IPS-11a (cell line): Measurements from ENCODE around the gene CCDC85A.

Experiments
- H3K4me3 ChIP-seq: one replicate; pipeline ENCODE4 v1.5.1; 2013; ENCODE audit warnings: low read depth, low read length, control low read depth

The CCDC85A gene

GRCh38 chr2:56234241-56234640 is 50.5 kb downstream of the CCDC85A start:
- no peak overlapping the region for H3K4me3 ChIP-seq

- no peak overlapping the region for H3K4me3 ChIP-seq
Measured at GRCh38 chr2:56239030-56239429, 55.2 kb downstream of the CCDC85A start.

- H3K4me3 ChIP-seq, result no peak overlapping the region
Measured at GRCh38 chr2:56239437-56239836, 55.6 kb downstream of the CCDC85A start.

- no peak overlapping the region for H3K4me3 ChIP-seq
Measured at GRCh38 chr2:56240210-56240609, 56.4 kb downstream of the CCDC85A start.

- no peak overlapping the region for H3K4me3 ChIP-seq
Measured at GRCh38 chr2:56244506-56244905, 60.7 kb downstream of the CCDC85A start.

- no peak overlapping the region for H3K4me3 ChIP-seq
Measured at GRCh38 chr2:56244911-56245530, 61.2 kb downstream of the CCDC85A start.

GRCh38 chr2:56248965-56249742 is 65.4 kb downstream of the CCDC85A start:
- H3K4me3 ChIP-seq, result no peak overlapping the region

- H3K4me3 ChIP-seq, result no peak overlapping the region
Measured at GRCh38 chr2:56250153-56250729, 66.5 kb downstream of the CCDC85A start.

GRCh38 chr2:56260415-56260814 is 76.6 kb downstream of the CCDC85A start:
- H3K4me3 ChIP-seq, result no peak overlapping the region

GRCh38 chr2:56262241-56262640 is 78.5 kb downstream of the CCDC85A start:
- H3K4me3 ChIP-seq, result no peak overlapping the region

- H3K4me3 ChIP-seq, result no peak overlapping the region
Measured at GRCh38 chr2:56263876-56264275, 80.1 kb downstream of the CCDC85A start.

GRCh38 chr2:56266761-56267414 is 83.1 kb downstream of the CCDC85A start:
- no peak overlapping the region for H3K4me3 ChIP-seq

- H3K4me3 ChIP-seq, result no peak overlapping the region
Measured at GRCh38 chr2:56267415-56267788, 83.6 kb downstream of the CCDC85A start.

- no peak overlapping the region for H3K4me3 ChIP-seq
Measured at GRCh38 chr2:56268856-56269255, 85.1 kb downstream of the CCDC85A start.

- no peak overlapping the region for H3K4me3 ChIP-seq
Measured at GRCh38 chr2:56271275-56271674, 87.5 kb downstream of the CCDC85A start.

GRCh38 chr2:56285224-56285623 is 101.4 kb downstream of the CCDC85A start:
- H3K4me3 ChIP-seq, result no peak overlapping the region

- no peak overlapping the region for H3K4me3 ChIP-seq
Measured at GRCh38 chr2:56286936-56287335, 103.1 kb downstream of the CCDC85A start.

GRCh38 chr2:56287508-56287907 is 103.7 kb downstream of the CCDC85A start:
- no peak overlapping the region for H3K4me3 ChIP-seq

- H3K4me3 ChIP-seq, result no peak overlapping the region
Measured at GRCh38 chr2:56287974-56288373, 104.2 kb downstream of the CCDC85A start.

GRCh38 chr2:56288838-56289580 is 105.2 kb downstream of the CCDC85A start:
- no peak overlapping the region for H3K4me3 ChIP-seq

- no peak overlapping the region for H3K4me3 ChIP-seq
Measured at GRCh38 chr2:56291711-56292110, 107.9 kb downstream of the CCDC85A start.
